Hepatocyte (in vitro differentiated cells): ENCODE measurements around the gene CDK4. TPM values are rescaled to one million over a fixed set of nuclear protein-coding genes. Genes with fewer than 3 reads are reported as not detected.

ENCODE experiments used
- DNase-seq: peaks from one replicate; pipeline ENCODE4 v3.0.0-alpha.2; 2016; ENCODE audit warnings: low spot score
- H2AFZ ChIP-seq: fragments of 200-600 bp; sonication (generic); 2 replicates; pipeline ENCODE4 v1.6.0; 2016; ENCODE audit warnings: antibody characterized with exemption, mild to moderate bottlenecking
- H3K27ac ChIP-seq: fragments of 200-600 bp; sonication (generic); 2 replicates; pipeline ENCODE4 v1.5.1; 2016; ENCODE audit warnings: mild to moderate bottlenecking
- H3K27me3 ChIP-seq: fragments of 200-600 bp; sonication (generic); 2 replicates; pipeline ENCODE4 v1.6.1; 2016
- H3K36me3 ChIP-seq: fragments of 200-600 bp; sonication (generic); replicated peaks from 2 replicates; pipeline ENCODE4 v1.5.1; 2016; ENCODE audit warnings: low read depth; ENCODE audit not compliant: insufficient read depth
- H3K4me1 ChIP-seq: fragments of 200-600 bp; sonication (generic); 2 replicates; pipeline ENCODE4 v1.5.1; 2016; ENCODE audit warnings: mild to moderate bottlenecking, moderate library complexity; ENCODE audit not compliant: insufficient read depth
- H3K4me2 ChIP-seq: fragments of 200-600 bp; sonication (generic); 2 replicates; pipeline ENCODE4 v1.6.0; 2016
- H3K4me3 ChIP-seq: fragments of 200-600 bp; sonication (generic); 2 replicates; pipeline ENCODE4 v1.5.1; 2016; ENCODE audit warnings: mild to moderate bottlenecking
- H3K79me2 ChIP-seq: fragments of 200-600 bp; sonication (generic); 2 replicates; pipeline ENCODE4 v1.6.0; 2017; ENCODE audit warnings: mild to moderate bottlenecking
- H3K9me2 ChIP-seq: fragments of 200-600 bp; sonication (generic); replicated peaks from 2 replicates; pipeline ENCODE4 v1.6.0; 2017; ENCODE audit warnings: mild to moderate bottlenecking; ENCODE audit not compliant: insufficient read depth
- H3K9me3 ChIP-seq: fragments of 200-600 bp; sonication (generic); 2 replicates; pipeline ENCODE4 v1.5.1; 2016; ENCODE audit warnings: low read depth, mild to moderate bottlenecking
- H4K20me1 ChIP-seq: fragments of 200-600 bp; sonication (generic); 2 replicates; pipeline ENCODE4 v1.6.0; 2016; ENCODE audit warnings: mild to moderate bottlenecking; ENCODE audit not compliant: insufficient read depth, poor library complexity, severe bottlenecking
- EZH2 ChIP-seq: fragments of 200-600 bp; sonication (generic); IDR thresholded peaks from 2 replicates; pipeline ENCODE4 v1.6.1; 2016; ENCODE audit warnings: antibody characterized with exemption, mild to moderate bottlenecking, borderline replicate concordance
- EZH2phosphoT487 ChIP-seq: fragments of 200-600 bp; sonication (generic); IDR thresholded peaks from one replicate; pipeline ENCODE4 v1.6.1; 2018; ENCODE audit warnings: antibody characterized with exemption, mild to moderate bottlenecking, low read depth, moderate library complexity; ENCODE audit not compliant: unreplicated experiment, severe bottlenecking
- WGBS: methylation state at CpG from one replicate; pipeline ENCODE4 v1.1.6; 2016; ENCODE audit warnings: low lambda C conversion rate; ENCODE audit errors: missing lambda C conversion rate; 5-methylcytosine and 5-hydroxymethylcytosine counted together
- polyA plus RNA-seq: library from polyadenylated mRNA; unstranded; fragments of >200 nt; fragmentation: Nextera tagmentation; extraction: Ambion mirVana; gene quantifications from 2 replicates; pipeline ENCODE4 v1.2.1, GENCODE V29; 2016
- total RNA-seq: library from RNA; depleted of rRNA; stranded (reverse); fragments of >200 nt; gene quantifications from 2 replicates; pipeline ENCODE4 v1.2.3, GENCODE V29; 2014
- TF ChIP-seq, protein P1 (sequence below): fragments of 200-600 bp; sonication (generic); IDR thresholded peaks from 2 replicates; pipeline ENCODE4 v1.5.1; 2016; ENCODE audit warnings: antibody characterized with exemption, mild to moderate bottlenecking; ENCODE audit not compliant: poor library complexity

Gene CDK4
- total and polyA plus RNA-seq, 2 experiments from 2014 or later = 306 to 308 TPM

DNA sequence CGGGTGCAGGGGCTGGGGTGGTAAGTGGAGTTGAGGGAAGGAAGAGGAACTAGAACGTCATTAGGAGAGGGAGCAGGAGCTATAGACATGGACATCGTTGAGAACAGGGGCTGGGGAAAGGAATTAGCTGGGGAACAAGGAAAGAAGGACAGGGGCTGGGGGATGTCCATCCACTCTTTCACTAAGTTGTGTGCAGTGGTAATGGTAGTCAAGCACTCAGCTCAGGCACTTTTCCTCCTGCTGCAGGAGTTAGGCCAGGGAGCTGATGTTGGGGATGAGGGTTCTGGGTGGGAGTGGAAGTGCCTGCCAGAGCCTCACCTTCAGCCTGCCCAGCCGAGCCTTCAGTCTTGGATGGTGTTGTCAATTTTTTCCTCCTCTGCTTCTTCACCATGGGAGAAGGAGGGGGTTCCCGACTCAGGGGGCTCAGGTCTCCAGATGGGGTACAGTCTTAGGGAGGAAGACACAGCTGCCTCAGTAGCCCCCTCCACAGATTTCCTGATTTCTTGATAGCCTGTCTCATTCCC lies 22.7 kb downstream of the CDK4 start:
- no peaks in the 10 kb centered on the region for H3K9me2 ChIP-seq
- H4K20me1 ChIP-seq = no peaks in the 10 kb centered on the region
- H3K9me3 ChIP-seq = no peaks in the 10 kb centered on the region
- H3K27ac ChIP-seq = no peak overlapping the region
- peaks cover 90% of the 10 kb centered on the region for H3K27me3 ChIP-seq
- H3K4me1 ChIP-seq = peaks cover 6% of the 10 kb centered on the region
- H3K79me2 ChIP-seq = no peaks in the 10 kb centered on the region
- WGBS = 69% methylated on average over 5 of the region's 5 CpGs
- H3K4me2 ChIP-seq = no peak overlapping the region
- H3K36me3 ChIP-seq = no peaks in the 10 kb centered on the region
- no peak for DNase-seq
- TF ChIP-seq EZH2phosphoT487 (no peak), EZH2 (no peak)
- TF ChIP-seq, protein P1, sequence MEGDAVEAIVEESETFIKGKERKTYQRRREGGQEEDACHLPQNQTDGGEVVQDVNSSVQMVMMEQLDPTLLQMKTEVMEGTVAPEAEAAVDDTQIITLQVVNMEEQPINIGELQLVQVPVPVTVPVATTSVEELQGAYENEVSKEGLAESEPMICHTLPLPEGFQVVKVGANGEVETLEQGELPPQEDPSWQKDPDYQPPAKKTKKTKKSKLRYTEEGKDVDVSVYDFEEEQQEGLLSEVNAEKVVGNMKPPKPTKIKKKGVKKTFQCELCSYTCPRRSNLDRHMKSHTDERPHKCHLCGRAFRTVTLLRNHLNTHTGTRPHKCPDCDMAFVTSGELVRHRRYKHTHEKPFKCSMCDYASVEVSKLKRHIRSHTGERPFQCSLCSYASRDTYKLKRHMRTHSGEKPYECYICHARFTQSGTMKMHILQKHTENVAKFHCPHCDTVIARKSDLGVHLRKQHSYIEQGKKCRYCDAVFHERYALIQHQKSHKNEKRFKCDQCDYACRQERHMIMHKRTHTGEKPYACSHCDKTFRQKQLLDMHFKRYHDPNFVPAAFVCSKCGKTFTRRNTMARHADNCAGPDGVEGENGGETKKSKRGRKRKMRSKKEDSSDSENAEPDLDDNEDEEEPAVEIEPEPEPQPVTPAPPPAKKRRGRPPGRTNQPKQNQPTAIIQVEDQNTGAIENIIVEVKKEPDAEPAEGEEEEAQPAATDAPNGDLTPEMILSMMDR = no peak
- no peak overlapping the region for H2AFZ ChIP-seq
- no peak overlapping the region for H3K4me3 ChIP-seq

DNA sequence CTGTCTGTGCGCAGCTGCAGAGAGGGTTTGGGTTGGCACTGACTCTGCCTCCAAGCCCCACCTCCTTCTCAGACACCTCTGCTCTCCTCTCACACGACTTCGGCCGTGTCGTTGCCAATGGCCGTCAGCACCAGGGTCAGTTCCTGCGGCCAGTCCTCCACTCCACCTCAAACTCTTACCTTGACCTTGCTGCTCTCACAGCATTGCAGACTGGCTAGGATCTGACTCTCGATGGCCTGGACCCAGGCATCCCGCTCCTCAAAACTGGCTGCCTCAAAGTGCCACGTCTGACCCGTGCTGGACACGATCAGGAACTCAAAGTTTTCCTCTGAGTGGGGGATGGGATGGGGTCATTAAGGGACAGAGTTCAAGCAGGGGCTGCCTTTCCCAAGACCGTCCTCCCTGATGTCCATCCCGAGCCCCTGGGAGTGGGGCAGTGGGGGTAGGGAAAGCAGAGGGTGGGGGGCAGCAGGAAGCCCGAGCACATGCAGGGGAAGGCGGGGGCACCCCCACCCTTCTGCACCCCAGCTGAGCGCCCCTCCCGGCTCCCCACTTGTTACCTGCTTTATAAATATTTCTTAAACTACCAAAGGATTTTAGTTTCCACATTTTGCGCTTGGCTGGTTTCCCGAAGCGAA lies 24.2 kb downstream of the CDK4 start:
- Histone ChIP-seq H3K9me3 (no peaks in the 10 kb centered on the region), H3K27ac (no peak overlapping the region), H4K20me1 (no peaks in the 10 kb centered on the region), H3K4me3 (no peak overlapping the region), H3K9me2 (no peaks in the 10 kb centered on the region), H3K27me3 (peaks cover 84% of the 10 kb centered on the region), H3K79me2 (no peaks in the 10 kb centered on the region), H3K36me3 (no peaks in the 10 kb centered on the region), H2AFZ (no peak overlapping the region), H3K4me2 (no peak overlapping the region), H3K4me1 (peaks cover 6% of the 10 kb centered on the region)
- DNase-seq = no peak
- WGBS = 32% methylated on average over 17 of the region's 21 CpGs
- no peak for TF ChIP-seq EZH2phosphoT487
- TF ChIP-seq, protein P1 = no peak
- TF ChIP-seq EZH2 = no peak

DNA sequence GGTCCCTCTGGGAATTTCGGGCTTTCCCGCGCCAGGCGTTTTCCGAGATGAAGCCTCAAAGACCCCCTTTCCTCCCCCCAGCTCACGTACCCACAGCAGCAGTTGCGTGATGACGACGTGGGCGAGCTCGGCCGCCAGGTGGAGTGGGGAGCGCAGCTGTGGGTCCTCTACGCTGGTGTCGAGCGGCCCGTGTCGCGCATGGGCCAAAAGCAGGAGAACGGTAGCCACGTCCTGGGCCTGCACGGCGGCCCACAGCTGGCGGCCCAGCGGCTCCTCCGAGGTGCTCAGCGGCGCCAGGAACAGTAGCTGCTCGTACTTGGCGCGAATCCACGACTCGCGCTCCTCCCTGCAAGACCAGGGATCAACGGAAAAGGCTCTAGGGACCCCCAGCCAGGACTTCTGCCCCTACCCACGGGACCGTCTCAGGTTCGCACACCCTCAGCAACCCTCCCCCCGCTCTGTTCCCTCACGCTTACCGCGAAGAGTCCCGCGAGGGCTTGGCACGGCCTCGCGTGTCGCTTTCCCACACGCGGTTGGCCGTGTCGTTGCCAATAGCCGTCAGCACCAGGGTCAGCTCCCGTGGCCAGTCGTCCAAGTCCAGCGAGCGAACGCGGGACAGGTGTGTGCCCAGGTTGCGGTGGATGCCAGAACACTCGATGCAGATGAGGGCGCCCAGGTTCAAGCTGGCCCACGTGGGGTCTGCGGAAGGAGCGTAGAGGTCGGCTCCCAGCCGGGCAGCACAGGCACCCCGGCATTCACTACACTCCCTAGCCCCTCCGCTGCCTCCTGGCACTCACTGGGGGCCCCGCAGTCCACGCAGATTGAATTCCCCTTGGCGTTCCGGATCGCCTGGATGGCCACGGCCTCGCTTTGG lies 25.0 kb downstream of the CDK4 start:
- DNase-seq = peak; percentile 46
- H3K27me3 ChIP-seq = peaks cover 77% of the 10 kb centered on the region
- H4K20me1 ChIP-seq = no peaks in the 10 kb centered on the region
- peaks cover 6% of the 10 kb centered on the region for H3K4me1 ChIP-seq
- WGBS = 16% methylated on average over 74 of the region's 76 CpGs
- peak overlapping the region; percentile 62 for H2AFZ ChIP-seq
- no peaks in the 10 kb centered on the region for H3K36me3 ChIP-seq
- TF ChIP-seq EZH2 = peak; percentile 43
- no peak for TF ChIP-seq EZH2phosphoT487
- TF ChIP-seq, protein P1 = peak; percentile 25
- H3K9me2 ChIP-seq = no peaks in the 10 kb centered on the region
- H3K4me3 ChIP-seq = peak overlapping the region; percentile 60
- peak overlapping the region; percentile 98 for H3K4me2 ChIP-seq
- H3K27ac ChIP-seq = no peak overlapping the region
- no peaks in the 10 kb centered on the region for H3K9me3 ChIP-seq
- H3K79me2 ChIP-seq = no peaks in the 10 kb centered on the region
